Activated CD4-positive, alpha-beta T cell treated with anti-CD3 and anti-CD28 coated beads, Interleukin-2, amount 50 U/mL, for 24 hours (primary cell): ENCODE measurements around the gene MCTP1.

Experiments used
- DNase-seq, 2 donors: peaks; one replicate each; pipeline ENCODE4 v3.0.0-alpha.2; 2020; ENCODE audit warnings: low read depth in 1 of 2, low spot score in 1 of 2

Gene MCTP1

DNA sequence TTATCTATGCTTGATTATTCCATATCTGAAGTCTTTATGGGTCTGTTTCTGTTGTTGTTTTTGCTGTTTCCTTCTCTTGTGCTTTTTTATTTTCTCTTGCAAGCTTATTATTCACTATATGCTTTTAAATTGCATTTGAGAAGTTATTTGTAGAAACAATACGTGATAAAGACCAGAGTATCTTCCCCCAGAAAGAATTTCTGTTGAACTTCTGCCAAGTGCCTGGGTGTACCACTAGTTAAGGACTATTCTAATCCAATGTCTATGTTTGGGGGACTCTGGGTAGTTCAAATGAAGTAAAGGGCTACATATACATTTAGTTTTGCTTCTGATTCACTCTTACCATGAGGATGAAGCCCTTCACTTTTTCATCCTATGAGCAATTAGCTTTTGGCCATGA is 612.1 kb downstream of the MCTP1 start:
- DNase-seq, result no peak

DNA sequence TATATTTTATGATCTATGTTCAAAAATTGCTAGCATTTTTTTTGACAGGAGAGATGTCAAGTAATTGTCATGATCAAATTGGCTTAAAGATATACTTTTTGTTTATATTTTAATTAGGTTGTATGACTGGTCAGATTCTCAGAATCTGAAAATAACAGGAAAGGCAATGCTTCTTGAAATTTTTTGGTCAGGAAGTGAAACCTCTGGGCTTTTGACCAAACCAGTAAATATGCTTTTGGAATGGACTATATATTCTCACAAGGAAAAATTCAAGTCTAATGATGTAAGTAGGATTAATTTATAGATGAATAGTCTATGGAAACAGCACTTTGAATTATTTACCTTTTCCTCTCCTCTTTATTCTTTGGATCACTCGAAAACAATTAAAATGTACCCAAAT is 614.2 kb downstream of the MCTP1 start:
- no peak for DNase-seq

DNA sequence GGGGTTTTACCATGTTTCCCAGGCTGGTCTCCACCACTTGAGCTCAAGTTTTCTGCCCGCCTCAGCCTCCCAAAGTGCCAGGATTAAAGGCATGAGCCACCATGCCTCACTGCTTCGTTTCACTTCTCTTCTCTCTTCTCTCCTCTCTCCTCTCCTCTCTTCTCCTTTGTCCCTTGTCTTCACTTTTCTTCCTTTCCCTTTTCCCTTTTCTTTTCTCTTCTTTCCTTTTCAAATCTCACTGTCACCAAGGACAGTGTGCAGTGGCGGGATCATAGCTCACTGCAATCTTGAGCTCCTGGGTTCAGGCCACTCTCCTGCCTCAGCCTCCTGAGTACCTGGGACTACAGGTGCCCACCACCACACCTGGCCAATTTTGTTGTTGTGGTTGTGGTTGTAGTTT is 617.0 kb downstream of the MCTP1 start:
- no peak for DNase-seq

DNA sequence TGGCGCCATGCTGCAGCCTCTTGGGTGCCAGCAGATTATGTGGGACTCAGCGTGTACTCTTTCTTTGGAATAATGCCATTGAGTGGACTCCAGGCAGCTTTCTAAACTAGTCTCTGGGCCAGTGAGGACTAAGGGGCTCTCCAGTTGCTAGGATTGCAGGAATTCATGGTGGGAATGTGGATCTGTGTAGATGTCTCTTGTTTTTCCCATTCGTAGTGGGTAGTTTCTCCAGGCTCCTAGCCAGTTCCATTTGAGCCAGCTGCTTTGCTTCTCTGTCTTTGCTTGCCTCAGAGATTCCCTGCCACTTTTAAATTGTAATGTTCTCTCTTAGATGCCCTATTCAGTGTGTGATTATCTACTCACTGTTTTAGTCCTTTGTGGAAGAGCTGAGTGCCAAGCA is 623.8 kb downstream of the MCTP1 start:
- no peak for DNase-seq

DNA sequence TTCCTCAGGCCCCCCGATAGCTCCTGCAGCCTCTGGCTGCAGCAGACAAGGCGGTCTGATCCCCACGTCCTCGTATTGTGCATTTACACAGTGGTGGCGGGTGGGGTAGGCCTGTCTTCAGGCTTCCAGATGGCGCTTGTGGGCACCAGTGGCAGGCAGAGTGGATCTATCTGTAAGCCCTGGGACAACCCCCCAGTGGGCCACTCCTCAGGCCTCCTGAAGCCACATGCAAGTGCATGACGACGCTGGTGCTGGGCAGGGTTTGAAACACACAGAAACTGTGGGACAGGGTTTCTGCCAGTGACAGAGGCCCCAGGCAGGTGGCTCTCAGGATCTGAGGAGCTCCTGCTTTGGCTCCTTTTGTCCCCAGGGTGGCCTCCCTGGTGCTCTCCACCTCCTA is 624.4 kb downstream of the MCTP1 start:
- DNase-seq, result no peak

DNA sequence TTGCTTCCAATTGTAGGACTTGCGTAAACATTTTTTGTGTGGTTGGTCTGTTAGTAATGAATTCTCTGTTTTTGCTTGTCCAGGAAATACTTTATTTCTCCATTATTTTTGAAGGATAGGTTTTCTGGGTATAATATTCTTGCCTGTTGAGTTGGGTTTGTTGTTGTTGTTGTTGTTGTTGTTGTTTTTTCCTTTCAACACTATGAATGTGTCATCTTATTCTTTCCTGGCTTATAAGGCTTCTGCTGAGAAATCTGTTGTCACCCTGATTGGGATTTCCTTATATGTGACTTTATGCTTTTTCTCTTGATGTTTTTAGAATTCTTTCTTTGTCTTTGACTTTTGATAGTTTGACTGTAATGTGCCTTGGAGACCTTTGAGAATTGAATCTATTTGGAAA is 626.6 kb downstream of the MCTP1 start:
- no peak for DNase-seq
